ENCODE measurements around the gene ATP7B.

ATP7B gene

GRCh38 chr13:51950722-51951121 is 60.5 kb downstream of the ATP7B start:
- no peak for DNase-seq (ENCODE audit: low read depth in 2 of 2)

GRCh38 chr13:51946163-51946669 is 65.0 kb downstream of the ATP7B start:
- no peak for DNase-seq (ENCODE audit: low read depth in 2 of 2)

- no peak for DNase-seq (ENCODE audit: low read depth in 2 of 2)
These were observed 66.1 kb downstream of the ATP7B start for GRCh38 chr13:51945149-51945548.

GRCh38 chr13:51944428-51944827 is 66.8 kb downstream of the ATP7B start:
- no peak for DNase-seq (ENCODE audit: low read depth in 2 of 2)

GRCh38 chr13:51943721-51944120 is 67.5 kb downstream of the ATP7B start:
- DNase-seq (ENCODE audit: low read depth in 2 of 2), result no peak

GRCh38 chr13:51942189-51942588 is 69.1 kb downstream of the ATP7B start:
- DNase-seq (ENCODE audit: low read depth in 2 of 2), result no peak

- DNase-seq (ENCODE audit: low read depth in 2 of 2), result no peak
These were observed 72.8 kb downstream of the ATP7B start for GRCh38 chr13:51938454-51938853.

- DNase-seq (ENCODE audit: low read depth in 2 of 2), result no peak
These were observed 73.6 kb downstream of the ATP7B start for GRCh38 chr13:51937320-51938290.

GRCh38 chr13:51935326-51936171 is 75.7 kb downstream of the ATP7B start:
- no peak for DNase-seq (ENCODE audit: low read depth in 2 of 2)

- DNase-seq (ENCODE audit: low read depth in 2 of 2), result no peak
These were observed 76.7 kb downstream of the ATP7B start for GRCh38 chr13:51934461-51935087.

GRCh38 chr13:51933466-51934058 is 77.7 kb downstream of the ATP7B start:
- DNase-seq (ENCODE audit: low read depth in 2 of 2), result no peak

GRCh38 chr13:51932231-51932630 is 79.0 kb downstream of the ATP7B start:
- no peak for DNase-seq (ENCODE audit: low read depth in 2 of 2)

- no peak for DNase-seq (ENCODE audit: low read depth in 2 of 2)
These were observed 79.6 kb downstream of the ATP7B start for GRCh38 chr13:51931606-51932005.

GRCh38 chr13:51929699-51930098 is 81.6 kb downstream of the ATP7B start:
- DNase-seq (ENCODE audit: low read depth in 2 of 2), result no peak

GRCh38 chr13:51928231-51928630 is 83.0 kb downstream of the ATP7B start:
- DNase-seq (ENCODE audit: low read depth in 2 of 2), result no peak

GRCh38 chr13:51927129-51927528 is 84.1 kb downstream of the ATP7B start:
- no peak for DNase-seq (ENCODE audit: low read depth in 2 of 2)

GRCh38 chr13:51926528-51926885 is 84.7 kb downstream of the ATP7B start:
- DNase-seq (ENCODE audit: low read depth in 2 of 2), result no peak

- DNase-seq (ENCODE audit: low read depth in 2 of 2), result no peak
These were observed 85.3 kb downstream of the ATP7B start for GRCh38 chr13:51925865-51926527.

GRCh38 chr13:51924756-51925544 is 86.3 kb downstream of the ATP7B start:
- no peak for DNase-seq (ENCODE audit: low read depth in 2 of 2)

GRCh38 chr13:51923983-51924539 is 87.2 kb downstream of the ATP7B start:
- DNase-seq (ENCODE audit: low read depth in 2 of 2), result no peak

All from stimulated activated CD4-positive, alpha-beta T cell treated with anti-CD3 and anti-CD28 coated beads, Interleukin-12 subunit alpha, Interleukin-12 subunit beta, amount 100 ng/mL, for 24 hours (primary cell).